CD4-positive, alpha-beta T cell treated with Interleukin-15 for 1 hour (primary cell): ENCODE data around the gene KRT72.

Source experiments
- DNase-seq: peaks from one replicate; pipeline ENCODE4 v3.0.0-alpha.2; 2020

The KRT72 gene

GRCh38 chr12:52575948-52576347 lies 25.3 kb downstream of the KRT72 start:
- DNase-seq = no peak

GRCh38 chr12:52575256-52575655 lies 26.0 kb downstream of the KRT72 start:
- no peak for DNase-seq

GRCh38 chr12:52573743-52574142 lies 27.5 kb downstream of the KRT72 start, which contains the start of gene KRT74:
TSS of gene KRT74 (minus strand) at chr12:52573843. CDS start at chr12:52573777, 66 bp downstream.
- DNase-seq = no peak

GRCh38 chr12:52573306-52573705 lies 28.0 kb downstream of the KRT72 start:
- DNase-seq = no peak

- DNase-seq = no peak
Observed at GRCh38 chr12:52570511-52570910, 30.8 kb downstream of the KRT72 start.

- no peak for DNase-seq
Observed at GRCh38 chr12:52568111-52568510, 33.2 kb downstream of the KRT72 start.

- DNase-seq = peak; percentile 80
Observed at GRCh38 chr12:52566847-52567291, 34.4 kb downstream of the KRT72 start.

- DNase-seq = no peak
Observed at GRCh38 chr12:52564582-52564981, 36.7 kb downstream of the KRT72 start.

GRCh38 chr12:52561880-52562449 lies 39.3 kb downstream of the KRT72 start:
- no peak for DNase-seq

- no peak for DNase-seq
Observed at GRCh38 chr12:52559979-52560378, 41.3 kb downstream of the KRT72 start.

GRCh38 chr12:52558781-52559445 lies 42.4 kb downstream of the KRT72 start:
- DNase-seq = no peak

GRCh38 chr12:52557476-52557875 lies 43.8 kb downstream of the KRT72 start:
- no peak for DNase-seq

- no peak for DNase-seq
Observed at GRCh38 chr12:52555577-52555976, 45.7 kb downstream of the KRT72 start.

- no peak for DNase-seq
Observed at GRCh38 chr12:52552681-52553195, 48.5 kb downstream of the KRT72 start, which contains the start of gene KRT71. TSS of gene KRT71 (minus strand) at chr12:52553145. CDS start at chr12:52553077, 68 bp downstream.

- DNase-seq = no peak
Observed at GRCh38 chr12:52552055-52552454, 49.2 kb downstream of the KRT72 start.

- DNase-seq = no peak
Observed at GRCh38 chr12:52551216-52551865, 49.9 kb downstream of the KRT72 start.

- no peak for DNase-seq
Observed at GRCh38 chr12:52546126-52546525, 55.1 kb downstream of the KRT72 start.

GRCh38 chr12:52543985-52544883 lies 57.0 kb downstream of the KRT72 start:
- DNase-seq = no peak

GRCh38 chr12:52542785-52543318 lies 58.4 kb downstream of the KRT72 start:
- DNase-seq = no peak

GRCh38 chr12:52542157-52542556 lies 59.1 kb downstream of the KRT72 start:
- no peak for DNase-seq

- DNase-seq = no peak
Observed at GRCh38 chr12:52541709-52542108, 59.6 kb downstream of the KRT72 start.

GRCh38 chr12:52540531-52540930 lies 60.7 kb downstream of the KRT72 start:
- no peak for DNase-seq

- DNase-seq = no peak
Observed at GRCh38 chr12:52539821-52540173, 61.5 kb downstream of the KRT72 start.
